CD4-positive, alpha-beta T cell treated with Interleukin-12 subunit alpha and Interleukin-12 subunit beta, for 1 hour (primary cell): ENCODE data around the gene FAM83G.

Source experiments
- DNase-seq: peaks from one replicate; pipeline ENCODE4 v3.0.0-alpha.2; 2020

Gene FAM83G

GRCh38 chr17:18987862-18988545, 16.6 kb downstream of the FAM83G start:
- DNase-seq: no peak

GRCh38 chr17:18987230-18987610, 17.3 kb downstream of the FAM83G start:
- DNase-seq: no peak

- no peak for DNase-seq
Measured at GRCh38 chr17:18986541-18987229, 17.9 kb downstream of the FAM83G start.

- no peak for DNase-seq
Measured at GRCh38 chr17:18985475-18985874, 19.1 kb downstream of the FAM83G start.

- DNase-seq: no peak
Measured at GRCh38 chr17:18984273-18985114, 20.1 kb downstream of the FAM83G start.

GRCh38 chr17:18981642-18982424, 22.7 kb downstream of the FAM83G start:
- no peak for DNase-seq

- DNase-seq: no peak
Measured at GRCh38 chr17:18981335-18981641, 23.3 kb downstream of the FAM83G start.

GRCh38 chr17:18980682-18981334, 23.8 kb downstream of the FAM83G start:
- no peak for DNase-seq

GRCh38 chr17:18978655-18979054, 25.9 kb downstream of the FAM83G start:
- no peak for DNase-seq

- DNase-seq: no peak
Measured at GRCh38 chr17:18978050-18978449, 26.5 kb downstream of the FAM83G start.

GRCh38 chr17:18977646-18978045, 26.9 kb downstream of the FAM83G start:
- DNase-seq: no peak

GRCh38 chr17:18977021-18977420, 27.5 kb downstream of the FAM83G start:
- DNase-seq: no peak

- DNase-seq: no peak
Measured at GRCh38 chr17:18976201-18976600, 28.4 kb downstream of the FAM83G start.

GRCh38 chr17:18975597-18975996, 29.0 kb downstream of the FAM83G start:
- no peak for DNase-seq

GRCh38 chr17:18974407-18975149, 30.0 kb downstream of the FAM83G start:
- DNase-seq: no peak

- DNase-seq: no peak
Measured at GRCh38 chr17:18971801-18972200, 32.8 kb downstream of the FAM83G start.

- DNase-seq: no peak
Measured at GRCh38 chr17:18970582-18971480, 33.7 kb downstream of the FAM83G start.

GRCh38 chr17:18968945-18969887, 35.3 kb downstream of the FAM83G start:
- DNase-seq: no peak

- no peak for DNase-seq
Measured at GRCh38 chr17:18968345-18968744, 36.2 kb downstream of the FAM83G start.

- no peak for DNase-seq
Measured at GRCh38 chr17:18967916-18968315, 36.6 kb downstream of the FAM83G start.
